Endothelial cell of umbilical vein (primary cell): ENCODE measurements around the gene AIG1. TPM values are rescaled to one million over a fixed set of nuclear protein-coding genes. Genes with fewer than 3 reads are reported as not detected.

Source experiments
- BruUV-seq: library from RNA; stranded (reverse); fragments of 400-500 nt; replicated peaks from 2 replicates; lab custom pipeline; 2021; lab: Mats Ljungman, UMichigan
- CTCF ChIA-PET: fragments of 300-600, 350-600 bp; sonication (Branson Sonifier 250); formaldehyde crosslinking; loops from one replicate; lab custom pipeline; 2021; ENCODE audit warnings: antibody characterized with exemption, inconsistent platforms; lab: Charles Lee
- POLR2A ChIA-PET: fragments of 300-600, 350-600 bp; sonication (Branson Sonifier 250); formaldehyde crosslinking; loops from one replicate; lab custom pipeline; 2021; ENCODE audit warnings: antibody characterized with exemption, inconsistent platforms; lab: Charles Lee
- DNase-seq: peaks from one replicate; pipeline ENCODE4 v3.0.0-alpha.2; 2011; ENCODE audit warnings: low read depth, low spot score
- FAIRE-seq: peaks from 2 replicates; lab custom pipeline; 2011; peaks lifted over from hg19 to GRCh38; lab: Jason Lieb, UNC
- H2AFZ ChIP-seq: 2 replicates; pipeline ENCODE4 v1.6.0; 2012; ENCODE audit warnings: low read depth, low read length, control low read depth, inconsistent platforms
- H3K27ac ChIP-seq: 2 replicates; pipeline ENCODE4 v1.5.1; 2011; ENCODE audit warnings: low read depth, mild to moderate bottlenecking, control low read depth, low read length, moderate library complexity; ENCODE audit not compliant: insufficient read depth
- H3K27me3 ChIP-seq, 2 experiments: 2 replicates each; pipeline versions ENCODE4 v1.6.0 to v1.6.1; 2011; ENCODE audit warnings: low read length in 2 of 2, mixed read lengths in 1 of 2; ENCODE audit not compliant: control insufficient read depth in 2 of 2, insufficient read depth in 2 of 2
- H3K36me3 ChIP-seq, 2 experiments: 2 replicates in 1 of 2; 3 replicates in 1 of 2; pipeline ENCODE4 v1.5.1; 2011; ENCODE audit warnings: low read length in 2 of 2, mild to moderate bottlenecking in 1 of 2, moderate library complexity in 1 of 2; ENCODE audit not compliant: control insufficient read depth in 2 of 2, insufficient read depth in 2 of 2; ENCODE audit errors: extremely low read depth in 1 of 2
- H3K4me1 ChIP-seq: 3 replicates; pipeline ENCODE4 v1.5.1; 2011; ENCODE audit warnings: mild to moderate bottlenecking, low read length; ENCODE audit not compliant: control insufficient read depth, insufficient read depth; ENCODE audit errors: extremely low read depth
- H3K4me2 ChIP-seq: 2 replicates; pipeline ENCODE4 v1.6.1; 2011; ENCODE audit warnings: low read length, control low read depth, mixed read lengths; ENCODE audit not compliant: insufficient read depth
- H3K4me3 ChIP-seq, 3 experiments: fragments of 200-600 bp in 1 of 3; sonication (generic), shearing (Covaris generic) in 1 of 3; replicated peaks in 1 of 3; 2 replicates each; pipeline ENCODE4 v1.5.1; 2011 to 2016; ENCODE audit warnings: control low read depth in 3 of 3, low read length in 3 of 3, mild to moderate bottlenecking in 2 of 3, inconsistent platforms in 1 of 3, low read depth in 1 of 3, moderate library complexity in 1 of 3; ENCODE audit not compliant: insufficient read depth in 1 of 3
- H3K79me2 ChIP-seq: 2 replicates; pipeline ENCODE4 v1.6.0; 2012; ENCODE audit warnings: low read length, inconsistent platforms; ENCODE audit not compliant: control insufficient read depth, insufficient read depth
- H3K9ac ChIP-seq: replicated peaks from 2 replicates; pipeline ENCODE3; 2011; ENCODE audit warnings: low read length, control low read depth; ENCODE audit not compliant: insufficient read depth; ENCODE audit errors: extremely low read depth
- H3K9me1 ChIP-seq: replicated peaks from 3 replicates; pipeline ENCODE4 v1.6.0; 2011; ENCODE audit warnings: mild to moderate bottlenecking, low read length; ENCODE audit not compliant: control insufficient read depth, insufficient read depth; ENCODE audit errors: extremely low read depth
- H3K9me3 ChIP-seq: replicated peaks from 2 replicates; pipeline ENCODE4 v1.5.1; 2012; ENCODE audit warnings: low read length, inconsistent platforms; ENCODE audit not compliant: control insufficient read depth, insufficient read depth
- H4K20me1 ChIP-seq: replicated peaks from 2 replicates; pipeline ENCODE3; 2011; ENCODE audit warnings: mild to moderate bottlenecking, low read length; ENCODE audit not compliant: control insufficient read depth, insufficient read depth; ENCODE audit errors: extremely low read depth
- EZH2 ChIP-seq: IDR thresholded peaks from 2 replicates; pipeline ENCODE4 v1.6.1; 2012; ENCODE audit warnings: borderline replicate concordance, low read depth, mild to moderate bottlenecking, moderate library complexity, low read length, inconsistent platforms; ENCODE audit not compliant: severe bottlenecking
- FOS ChIP-seq: IDR thresholded peaks from 2 replicates; pipeline ENCODE4 v1.6.1; 2011; ENCODE audit warnings: mild to moderate bottlenecking, low read length, moderate library complexity, borderline replicate concordance; ENCODE audit not compliant: insufficient read depth
- GATA2 ChIP-seq: IDR thresholded peaks from 2 replicates; pipeline ENCODE4 v1.7.0; 2011; ENCODE audit warnings: low read depth, mild to moderate bottlenecking, moderate library complexity, mixed read lengths, low read length; ENCODE audit not compliant: insufficient read length, insufficient read depth
- JUN ChIP-seq: IDR thresholded peaks from 2 replicates; pipeline ENCODE4 v1.6.1; 2011; ENCODE audit warnings: borderline replicate concordance, low read depth; ENCODE audit not compliant: insufficient read length, insufficient read depth
- MYC ChIP-seq: IDR thresholded peaks from one replicate; pipeline ENCODE4 v1.6.1; 2011; ENCODE audit warnings: mild to moderate bottlenecking, low read depth, low read length
- POLR2A ChIP-seq: IDR thresholded peaks from 2 replicates; pipeline ENCODE4 v1.6.1; 2012; ENCODE audit warnings: low read depth, mild to moderate bottlenecking, control low read depth, low read length
- POLR2AphosphoS5 ChIP-seq: IDR thresholded peaks from 2 replicates; pipeline ENCODE4 v1.6.1; 2012; ENCODE audit warnings: low read depth, mild to moderate bottlenecking, control low read depth, low read length, moderate library complexity; ENCODE audit not compliant: insufficient read depth
- dilution Hi-C: fragments of 300-500 bp; cut with MboI; formaldehyde crosslinking; loops from one replicate; pipeline ENCODE4 v1.15.0; 2019; ENCODE audit warnings: low sequenced_read_pairs; ENCODE audit not compliant: extremely low pct_ligation_motif_present
- intact Hi-C: fragments of 100-400 bp; cut with micrococcal nuclease; formaldehyde crosslinking; loops from one replicate; pipeline ENCODE4 v1.10.0; 2022
- polyA plus RNA-seq, 4 experiments: library from polyadenylated mRNA; depleted of rRNA in 3 of 4; stranded (reverse) in 3 of 4; unstranded in 1 of 4; fragments of >200 nt; gene quantifications; 2 replicates each; pipeline versions ENCODE4 v1.2.1 to v1.2.3, GENCODE V29; 2011 to 2012; ENCODE audit warnings: missing spikeins in 1 of 4
- total RNA-seq: library from RNA; stranded (reverse); gene quantifications from 2 replicates; pipeline ENCODE4 v1.2.3, GENCODE V29; 2021
- TF ChIP-seq, protein P1 (sequence below): IDR thresholded peaks from 2 replicates; pipeline ENCODE4 v1.6.1; 2011; ENCODE audit not compliant: insufficient read depth, insufficient read length
- TF ChIP-seq, protein P2 (sequence below), 2 donors: IDR thresholded peaks; 1 replicate in 1 of 2; 2 replicates in 1 of 2; pipeline ENCODE4 v1.5.1; 2011; ENCODE audit warnings: low read length in 2 of 2, mild to moderate bottlenecking in 2 of 2, moderate library complexity in 2 of 2, control low read depth in 1 of 2, inconsistent platforms in 1 of 2, low read depth in 1 of 2; ENCODE audit not compliant: insufficient read depth in 1 of 2; ENCODE audit errors: extremely low read depth in 1 of 2

AIG1 gene
- total and polyA plus RNA-seq, 2 donors (not counting 3 experiments of a cell fraction or from before 2014, with no cell fraction given) = 17.7 to 22.7 TPM

DNA sequence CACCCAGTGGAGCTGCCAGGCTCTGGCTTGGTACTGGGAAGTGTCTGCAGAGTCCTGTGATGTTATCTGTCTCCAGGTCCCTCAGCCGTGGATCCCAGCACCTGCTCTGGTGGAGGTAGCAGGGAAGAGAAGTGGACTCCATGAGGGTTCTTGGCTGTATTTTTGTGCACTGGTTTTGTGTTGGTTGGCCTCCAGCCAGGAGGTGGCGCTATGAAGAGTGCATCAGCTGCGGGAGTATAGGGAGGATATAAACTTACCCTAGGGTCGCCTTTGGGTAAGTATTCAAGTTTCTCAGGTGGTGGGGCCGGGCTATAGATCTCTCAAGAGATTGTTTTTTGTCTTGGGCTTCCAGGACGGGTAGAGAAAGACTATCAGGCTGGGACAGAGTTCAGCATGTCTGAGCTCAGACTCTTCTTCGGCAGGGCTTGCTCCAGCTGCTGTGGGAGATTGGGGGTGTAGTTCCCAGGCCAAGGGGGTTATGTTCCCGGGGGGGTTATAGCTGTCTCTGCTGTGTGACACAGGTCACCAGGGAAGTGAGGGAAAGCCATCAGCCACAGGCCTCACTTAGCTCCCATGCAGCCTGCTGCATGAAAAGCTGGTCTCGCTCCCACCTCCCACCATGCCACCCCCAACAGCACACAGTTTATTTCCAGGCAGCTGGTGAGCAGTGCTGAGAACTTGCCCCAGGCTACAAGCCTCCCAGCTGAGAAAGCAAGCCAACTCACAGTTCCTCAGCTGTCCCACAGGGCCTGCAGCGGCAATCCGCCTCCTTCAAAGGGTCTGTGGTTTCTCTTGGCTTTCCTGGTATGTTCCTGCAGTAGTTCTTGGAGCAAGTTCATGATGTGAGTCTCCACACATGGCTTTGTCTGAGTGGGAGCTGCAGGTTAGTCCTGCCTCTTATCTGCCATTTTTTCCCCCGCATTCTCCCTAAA, 115.7 kb downstream of the AIG1 start:
- Histone ChIP-seq H3K4me1 (no peaks in the 10 kb centered on the region), H3K4me3 (no peak overlapping the region), H3K27me3 (no peaks in the 10 kb centered on the region), H3K79me2 (no peaks in the 10 kb centered on the region), H3K27ac (no peak overlapping the region), H3K9me3 (no peaks in the 10 kb centered on the region), H4K20me1 (no peaks in the 10 kb centered on the region), H3K36me3 (no peaks in the 10 kb centered on the region), H2AFZ (no peak overlapping the region), H3K9me1 (no peaks in the 10 kb centered on the region), H3K4me2 (no peak overlapping the region), H3K9ac (no peak overlapping the region)
- BruUV-seq = no TSS peak
- TF ChIP-seq POLR2AphosphoS5 = no peak
- no peak for TF ChIP-seq MYC
- TF ChIP-seq EZH2 = no peak
- DNase-seq = no peak
- ChIA-PET CTCF (interaction anchor here (0.6 kb wide), 1 partner anchor 97 kb away, joined by 4 read pairs; no protein-coding TSS in a partner anchor), POLR2A (no interaction called here)
- dilution Hi-C loops (no loop called here), intact Hi-C loops (no loop called here)
- FAIRE-seq = no peak

DNA sequence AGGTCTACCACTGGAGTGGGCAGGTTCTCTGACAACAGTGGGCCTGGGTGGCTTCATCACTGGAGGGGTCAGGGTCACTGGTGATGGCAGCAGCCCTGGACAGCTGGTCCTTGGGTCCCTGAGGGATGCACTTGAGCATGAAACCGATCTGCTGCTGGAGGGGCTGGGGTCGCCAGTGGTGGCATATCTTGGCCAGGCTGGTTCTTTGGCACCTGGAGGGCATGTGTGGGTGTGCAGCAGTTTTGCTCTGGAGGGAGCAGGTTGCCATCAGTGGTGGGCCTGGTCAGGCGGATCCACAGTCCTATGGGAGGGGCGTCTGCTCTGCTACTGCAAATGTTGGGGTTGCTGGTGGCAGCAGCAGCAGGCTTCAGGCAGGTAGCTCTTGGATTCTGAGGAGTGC, 117.0 kb downstream of the AIG1 start:
- FAIRE-seq = no peak

More for the DNA sequence above, 117.0 kb downstream of the AIG1 start:
- Histone ChIP-seq H3K9me3 (no peaks in the 10 kb centered on the region), H3K36me3 (no peaks in the 10 kb centered on the region), H3K79me2 (no peaks in the 10 kb centered on the region), H3K4me1 (no peaks in the 10 kb centered on the region), H3K27ac (no peak overlapping the region), H3K9me1 (no peaks in the 10 kb centered on the region), H3K4me2 (no peak overlapping the region), H3K4me3 (no peak overlapping the region), H2AFZ (no peak overlapping the region), H4K20me1 (no peaks in the 10 kb centered on the region), H3K27me3 (no peaks in the 10 kb centered on the region), H3K9ac (no peak overlapping the region)
- BruUV-seq = no TSS peak
- ChIA-PET POLR2A (no interaction called here), CTCF (no interaction called here)
- no peak for DNase-seq
- intact Hi-C loops (no loop called here), dilution Hi-C loops (no loop called here)
- TF ChIP-seq EZH2 (no peak), POLR2AphosphoS5 (no peak), JUN (no peak), GATA2 (no peak), MYC (no peak), FOS (no peak), POLR2A (no peak)
- TF ChIP-seq, protein P1, sequence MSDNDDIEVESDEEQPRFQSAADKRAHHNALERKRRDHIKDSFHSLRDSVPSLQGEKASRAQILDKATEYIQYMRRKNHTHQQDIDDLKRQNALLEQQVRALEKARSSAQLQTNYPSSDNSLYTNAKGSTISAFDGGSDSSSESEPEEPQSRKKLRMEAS = no peak
- TF ChIP-seq, protein P2, sequence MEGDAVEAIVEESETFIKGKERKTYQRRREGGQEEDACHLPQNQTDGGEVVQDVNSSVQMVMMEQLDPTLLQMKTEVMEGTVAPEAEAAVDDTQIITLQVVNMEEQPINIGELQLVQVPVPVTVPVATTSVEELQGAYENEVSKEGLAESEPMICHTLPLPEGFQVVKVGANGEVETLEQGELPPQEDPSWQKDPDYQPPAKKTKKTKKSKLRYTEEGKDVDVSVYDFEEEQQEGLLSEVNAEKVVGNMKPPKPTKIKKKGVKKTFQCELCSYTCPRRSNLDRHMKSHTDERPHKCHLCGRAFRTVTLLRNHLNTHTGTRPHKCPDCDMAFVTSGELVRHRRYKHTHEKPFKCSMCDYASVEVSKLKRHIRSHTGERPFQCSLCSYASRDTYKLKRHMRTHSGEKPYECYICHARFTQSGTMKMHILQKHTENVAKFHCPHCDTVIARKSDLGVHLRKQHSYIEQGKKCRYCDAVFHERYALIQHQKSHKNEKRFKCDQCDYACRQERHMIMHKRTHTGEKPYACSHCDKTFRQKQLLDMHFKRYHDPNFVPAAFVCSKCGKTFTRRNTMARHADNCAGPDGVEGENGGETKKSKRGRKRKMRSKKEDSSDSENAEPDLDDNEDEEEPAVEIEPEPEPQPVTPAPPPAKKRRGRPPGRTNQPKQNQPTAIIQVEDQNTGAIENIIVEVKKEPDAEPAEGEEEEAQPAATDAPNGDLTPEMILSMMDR (IDR thresholded peaks at IDR 0.05; ENCODE audit: extremely low read depth in 1 of 2, insufficient read depth in 1 of 2, low read depth in 1 of 2, low read length in 2 of 2) = no peak
